Measurements from ENCODE around the gene SLC43A2. TPM values are rescaled to one million over a fixed set of nuclear protein-coding genes. Genes with fewer than 3 reads are reported as not detected.

The SLC43A2 gene
- total RNA-seq, 1 experiment from 2014 or later = 11.0 TPM

DNA sequence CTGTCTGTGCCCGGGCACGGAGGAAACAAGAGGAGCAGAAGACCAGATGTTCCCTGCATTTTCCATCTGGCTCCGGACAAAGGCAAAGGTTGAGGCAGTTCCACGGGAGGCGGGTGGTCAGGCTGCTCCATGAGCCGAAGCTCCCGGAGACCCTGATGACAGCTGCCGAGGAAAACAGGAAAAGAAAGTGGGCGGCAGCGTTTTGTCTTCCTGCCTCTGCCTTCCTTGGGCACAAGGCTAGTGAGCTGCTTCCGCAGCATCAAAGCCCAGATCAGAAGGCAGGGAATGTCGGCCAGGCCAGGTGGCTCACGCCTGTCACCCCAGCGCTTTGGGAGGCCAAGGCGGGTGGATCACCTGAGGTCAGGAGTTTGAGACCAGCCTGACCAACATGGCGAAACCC, 16.2 kb downstream of the SLC43A2 start:
- no peaks in the 10 kb centered on the region for H3K4me1 Mint-ChIP-seq
- TF ChIP-seq ELF4 (CRISPR knock-in tag; IDR thresholded peaks at IDR 0.05; ENCODE audit: low read depth) = no peak
- no peaks in the 10 kb centered on the region for H3K9me3 Mint-ChIP-seq
- CTCF ChIA-PET = interaction anchor here (1.2 to 3.4 kb wide), 2 partner anchors 18 to 38 kb away, joined by 3 to 16 read pairs; no protein-coding TSS in a partner anchor
- no peak overlapping the region for H3K27ac Mint-ChIP-seq
- no peak overlapping the region for H3K4me3 Mint-ChIP-seq
- DNase-seq (ENCODE audit: low spot score) = no peak
- ATAC-seq = no peak
- H3K27me3 Mint-ChIP-seq (ENCODE audit: low read depth) = no peaks in the 10 kb centered on the region
- H3K36me3 Mint-ChIP-seq = peaks cover 3% of the 10 kb centered on the region; the same call in 1 of the 2 replicates
- POLR2A ChIA-PET = no interaction called here

DNA sequence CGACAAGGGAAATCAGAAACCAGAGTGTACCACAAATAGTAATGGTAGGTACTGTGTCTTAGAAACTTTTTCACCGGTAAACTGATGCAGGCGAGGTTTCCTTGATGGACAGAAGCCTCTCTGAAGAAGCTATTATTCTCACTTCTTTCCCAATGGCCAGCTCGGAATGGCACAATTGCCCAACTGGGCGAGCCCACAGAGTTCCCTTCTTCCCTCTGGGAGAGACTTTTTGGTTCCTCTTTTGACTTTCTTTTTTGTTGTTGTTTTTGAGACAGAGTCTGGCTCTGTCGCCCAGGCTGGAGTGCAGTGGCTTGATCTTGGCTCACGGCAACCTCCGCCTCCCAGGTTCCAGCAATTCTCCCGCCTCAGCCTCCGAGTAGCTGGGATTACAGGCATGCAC, 16.9 kb downstream of the SLC43A2 start:
- no peak for ATAC-seq
- Mint-ChIP-seq H3K9me3 (no peaks in the 10 kb centered on the region), H3K27me3 (ENCODE audit: low read depth) (no peaks in the 10 kb centered on the region), H3K4me1 (no peaks in the 10 kb centered on the region), H3K4me3 (no peak overlapping the region), H3K36me3 (peaks cover 3% of the 10 kb centered on the region; the same call in 1 of the 2 replicates), H3K27ac (no peak overlapping the region; the same call in 1 of the 2 replicates)
- POLR2A ChIA-PET = no interaction called here
- TF ChIP-seq TCF7 (CRISPR knock-in tag; IDR thresholded peaks at IDR 0.05; ENCODE audit: low read depth) (no peak), FOXP1 (CRISPR knock-in tag; IDR thresholded peaks at IDR 0.05; ENCODE audit: borderline replicate concordance) (no peak), TP53 (CRISPR knock-in tag; IDR thresholded peaks at IDR 0.05) (no peak), ATF1 (CRISPR knock-in tag; IDR thresholded peaks at IDR 0.05) (no peak), NFATC4 (CRISPR knock-in tag; IDR thresholded peaks at IDR 0.05) (no peak), MYBL2 (CRISPR knock-in tag; IDR thresholded peaks at IDR 0.05) (no peak), JUN (CRISPR knock-in tag; IDR thresholded peaks at IDR 0.05) (no peak), ZNF396 (CRISPR knock-in tag; IDR thresholded peaks at IDR 0.05; ENCODE audit: borderline replicate concordance) (no peak)
- TF ChIP-seq, protein P1, sequence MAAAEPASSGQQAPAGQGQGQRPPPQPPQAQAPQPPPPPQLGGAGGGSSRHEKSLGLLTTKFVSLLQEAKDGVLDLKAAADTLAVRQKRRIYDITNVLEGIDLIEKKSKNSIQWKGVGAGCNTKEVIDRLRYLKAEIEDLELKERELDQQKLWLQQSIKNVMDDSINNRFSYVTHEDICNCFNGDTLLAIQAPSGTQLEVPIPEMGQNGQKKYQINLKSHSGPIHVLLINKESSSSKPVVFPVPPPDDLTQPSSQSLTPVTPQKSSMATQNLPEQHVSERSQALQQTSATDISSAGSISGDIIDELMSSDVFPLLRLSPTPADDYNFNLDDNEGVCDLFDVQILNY (CRISPR knock-in tag; IDR thresholded peaks at IDR 0.05) = no peak
- TF ChIP-seq, protein P2, sequence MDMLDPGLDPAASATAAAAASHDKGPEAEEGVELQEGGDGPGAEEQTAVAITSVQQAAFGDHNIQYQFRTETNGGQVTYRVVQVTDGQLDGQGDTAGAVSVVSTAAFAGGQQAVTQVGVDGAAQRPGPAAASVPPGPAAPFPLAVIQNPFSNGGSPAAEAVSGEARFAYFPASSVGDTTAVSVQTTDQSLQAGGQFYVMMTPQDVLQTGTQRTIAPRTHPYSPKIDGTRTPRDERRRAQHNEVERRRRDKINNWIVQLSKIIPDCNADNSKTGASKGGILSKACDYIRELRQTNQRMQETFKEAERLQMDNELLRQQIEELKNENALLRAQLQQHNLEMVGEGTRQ (CRISPR knock-in tag; IDR thresholded peaks at IDR 0.05) = no peak
- TF ChIP-seq, protein P3, sequence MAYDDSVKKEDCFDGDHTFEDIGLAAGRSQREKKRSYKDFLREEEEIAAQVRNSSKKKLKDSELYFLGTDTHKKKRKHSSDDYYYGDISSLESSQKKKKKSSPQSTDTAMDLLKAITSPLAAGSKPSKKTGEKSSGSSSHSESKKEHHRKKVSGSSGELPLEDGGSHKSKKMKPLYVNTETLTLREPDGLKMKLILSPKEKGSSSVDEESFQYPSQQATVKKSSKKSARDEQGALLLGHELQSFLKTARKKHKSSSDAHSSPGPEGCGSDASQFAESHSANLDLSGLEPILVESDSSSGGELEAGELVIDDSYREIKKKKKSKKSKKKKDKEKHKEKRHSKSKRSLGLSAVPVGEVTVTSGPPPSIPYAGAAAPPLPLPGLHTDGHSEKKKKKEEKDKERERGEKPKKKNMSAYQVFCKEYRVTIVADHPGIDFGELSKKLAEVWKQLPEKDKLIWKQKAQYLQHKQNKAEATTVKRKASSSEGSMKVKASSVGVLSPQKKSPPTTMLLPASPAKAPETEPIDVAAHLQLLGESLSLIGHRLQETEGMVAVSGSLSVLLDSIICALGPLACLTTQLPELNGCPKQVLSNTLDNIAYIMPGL (CRISPR knock-in tag; IDR thresholded peaks at IDR 0.05) = no peak
- TF ChIP-seq, protein P4, sequence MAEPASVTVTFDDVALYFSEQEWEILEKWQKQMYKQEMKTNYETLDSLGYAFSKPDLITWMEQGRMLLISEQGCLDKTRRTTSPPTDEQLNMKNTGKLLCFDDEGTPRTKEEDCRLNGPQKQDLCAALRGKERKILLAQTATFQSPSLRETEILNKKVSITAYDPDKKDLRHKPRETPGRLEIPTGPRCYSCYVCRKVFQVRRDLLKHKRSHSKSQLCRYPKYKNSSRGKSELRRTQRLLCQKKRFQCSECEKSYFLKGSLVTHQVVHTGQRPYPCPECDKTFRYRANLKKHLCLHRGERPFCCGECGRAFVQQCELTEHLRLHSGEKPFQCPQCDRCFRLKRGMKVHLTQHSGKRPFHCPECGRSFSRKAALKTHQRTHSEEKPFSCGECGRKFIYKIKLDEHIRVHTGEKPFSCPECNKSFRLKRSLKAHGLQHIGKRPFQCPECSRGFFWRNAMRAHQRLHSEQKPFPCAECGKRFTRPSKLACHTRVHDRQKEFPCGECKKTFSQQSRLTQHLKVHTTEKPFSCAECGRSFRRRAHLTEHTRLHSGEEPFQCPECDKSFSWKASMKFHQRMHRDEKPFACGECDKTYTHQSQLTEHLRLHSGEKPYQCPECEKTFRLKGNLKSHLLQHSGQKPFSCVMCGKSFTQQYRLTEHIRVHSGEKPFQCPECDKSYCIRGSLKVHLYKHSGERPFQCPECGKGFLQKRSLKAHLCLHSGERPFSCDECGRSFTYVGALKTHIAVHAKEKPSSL (CRISPR knock-in tag; conservative IDR thresholded peaks at IDR 0.05) = no peak
- TF ChIP-seq, protein P5, sequence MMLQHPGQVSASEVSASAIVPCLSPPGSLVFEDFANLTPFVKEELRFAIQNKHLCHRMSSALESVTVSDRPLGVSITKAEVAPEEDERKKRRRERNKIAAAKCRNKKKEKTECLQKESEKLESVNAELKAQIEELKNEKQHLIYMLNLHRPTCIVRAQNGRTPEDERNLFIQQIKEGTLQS (CRISPR knock-in tag; conservative IDR thresholded peaks at IDR 0.05) = no peak
- TF ChIP-seq, protein P6, sequence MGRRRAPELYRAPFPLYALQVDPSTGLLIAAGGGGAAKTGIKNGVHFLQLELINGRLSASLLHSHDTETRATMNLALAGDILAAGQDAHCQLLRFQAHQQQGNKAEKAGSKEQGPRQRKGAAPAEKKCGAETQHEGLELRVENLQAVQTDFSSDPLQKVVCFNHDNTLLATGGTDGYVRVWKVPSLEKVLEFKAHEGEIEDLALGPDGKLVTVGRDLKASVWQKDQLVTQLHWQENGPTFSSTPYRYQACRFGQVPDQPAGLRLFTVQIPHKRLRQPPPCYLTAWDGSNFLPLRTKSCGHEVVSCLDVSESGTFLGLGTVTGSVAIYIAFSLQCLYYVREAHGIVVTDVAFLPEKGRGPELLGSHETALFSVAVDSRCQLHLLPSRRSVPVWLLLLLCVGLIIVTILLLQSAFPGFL (CRISPR knock-in tag; IDR thresholded peaks at IDR 0.05; ENCODE audit: borderline replicate concordance) = no peak
- TF ChIP-seq, protein P7, sequence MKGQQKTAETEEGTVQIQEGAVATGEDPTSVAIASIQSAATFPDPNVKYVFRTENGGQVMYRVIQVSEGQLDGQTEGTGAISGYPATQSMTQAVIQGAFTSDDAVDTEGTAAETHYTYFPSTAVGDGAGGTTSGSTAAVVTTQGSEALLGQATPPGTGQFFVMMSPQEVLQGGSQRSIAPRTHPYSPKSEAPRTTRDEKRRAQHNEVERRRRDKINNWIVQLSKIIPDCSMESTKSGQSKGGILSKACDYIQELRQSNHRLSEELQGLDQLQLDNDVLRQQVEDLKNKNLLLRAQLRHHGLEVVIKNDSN (CRISPR knock-in tag; IDR thresholded peaks at IDR 0.05) = no peak
- TF ChIP-seq, protein P8, sequence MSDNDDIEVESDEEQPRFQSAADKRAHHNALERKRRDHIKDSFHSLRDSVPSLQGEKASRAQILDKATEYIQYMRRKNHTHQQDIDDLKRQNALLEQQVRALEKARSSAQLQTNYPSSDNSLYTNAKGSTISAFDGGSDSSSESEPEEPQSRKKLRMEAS (CRISPR knock-in tag; IDR thresholded peaks at IDR 0.05) = no peak
- TF ChIP-seq, protein P9, sequence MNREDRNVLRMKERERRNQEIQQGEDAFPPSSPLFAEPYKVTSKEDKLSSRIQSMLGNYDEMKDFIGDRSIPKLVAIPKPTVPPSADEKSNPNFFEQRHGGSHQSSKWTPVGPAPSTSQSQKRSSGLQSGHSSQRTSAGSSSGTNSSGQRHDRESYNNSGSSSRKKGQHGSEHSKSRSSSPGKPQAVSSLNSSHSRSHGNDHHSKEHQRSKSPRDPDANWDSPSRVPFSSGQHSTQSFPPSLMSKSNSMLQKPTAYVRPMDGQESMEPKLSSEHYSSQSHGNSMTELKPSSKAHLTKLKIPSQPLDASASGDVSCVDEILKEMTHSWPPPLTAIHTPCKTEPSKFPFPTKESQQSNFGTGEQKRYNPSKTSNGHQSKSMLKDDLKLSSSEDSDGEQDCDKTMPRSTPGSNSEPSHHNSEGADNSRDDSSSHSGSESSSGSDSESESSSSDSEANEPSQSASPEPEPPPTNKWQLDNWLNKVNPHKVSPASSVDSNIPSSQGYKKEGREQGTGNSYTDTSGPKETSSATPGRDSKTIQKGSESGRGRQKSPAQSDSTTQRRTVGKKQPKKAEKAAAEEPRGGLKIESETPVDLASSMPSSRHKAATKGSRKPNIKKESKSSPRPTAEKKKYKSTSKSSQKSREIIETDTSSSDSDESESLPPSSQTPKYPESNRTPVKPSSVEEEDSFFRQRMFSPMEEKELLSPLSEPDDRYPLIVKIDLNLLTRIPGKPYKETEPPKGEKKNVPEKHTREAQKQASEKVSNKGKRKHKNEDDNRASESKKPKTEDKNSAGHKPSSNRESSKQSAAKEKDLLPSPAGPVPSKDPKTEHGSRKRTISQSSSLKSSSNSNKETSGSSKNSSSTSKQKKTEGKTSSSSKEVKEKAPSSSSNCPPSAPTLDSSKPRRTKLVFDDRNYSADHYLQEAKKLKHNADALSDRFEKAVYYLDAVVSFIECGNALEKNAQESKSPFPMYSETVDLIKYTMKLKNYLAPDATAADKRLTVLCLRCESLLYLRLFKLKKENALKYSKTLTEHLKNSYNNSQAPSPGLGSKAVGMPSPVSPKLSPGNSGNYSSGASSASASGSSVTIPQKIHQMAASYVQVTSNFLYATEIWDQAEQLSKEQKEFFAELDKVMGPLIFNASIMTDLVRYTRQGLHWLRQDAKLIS (CRISPR knock-in tag; IDR thresholded peaks at IDR 0.05; ENCODE audit: borderline replicate concordance) = no peak
- CTCF ChIA-PET = interaction anchor here (3.4 kb wide), 1 partner anchor 38 kb away, joined by 16 read pairs; no protein-coding TSS in a partner anchor
- no peak for DNase-seq (ENCODE audit: low spot score)
